NCI-H1092 (cell line): Measurements from ENCODE around the gene HIP1R.
A peak's percentile ranks its signal among the peaks of the same experiment; 100 is the strongest.

ENCODE experiments used
- DNase-seq: peaks from one replicate; lab custom pipeline; 2025; lab: John Stamatoyannopoulos, UW

HIP1R gene

DNA sequence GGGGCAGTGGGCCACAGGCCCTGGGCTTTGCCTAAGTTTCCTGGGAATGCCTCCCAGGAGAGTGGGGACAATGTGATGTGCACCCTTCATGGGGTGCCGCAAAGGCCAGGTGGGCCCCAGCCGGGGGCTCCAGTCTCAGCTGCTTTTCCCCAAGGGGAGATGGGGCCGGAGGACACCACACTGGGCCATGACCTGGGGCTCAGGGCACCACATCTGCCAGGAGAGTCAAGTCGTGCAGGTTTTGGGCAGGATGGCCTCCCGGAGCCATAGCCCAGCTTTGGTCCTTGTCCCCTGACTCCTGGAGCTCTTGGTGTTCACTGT is 12.2 kb downstream of the HIP1R start:
- no peak for DNase-seq

DNA sequence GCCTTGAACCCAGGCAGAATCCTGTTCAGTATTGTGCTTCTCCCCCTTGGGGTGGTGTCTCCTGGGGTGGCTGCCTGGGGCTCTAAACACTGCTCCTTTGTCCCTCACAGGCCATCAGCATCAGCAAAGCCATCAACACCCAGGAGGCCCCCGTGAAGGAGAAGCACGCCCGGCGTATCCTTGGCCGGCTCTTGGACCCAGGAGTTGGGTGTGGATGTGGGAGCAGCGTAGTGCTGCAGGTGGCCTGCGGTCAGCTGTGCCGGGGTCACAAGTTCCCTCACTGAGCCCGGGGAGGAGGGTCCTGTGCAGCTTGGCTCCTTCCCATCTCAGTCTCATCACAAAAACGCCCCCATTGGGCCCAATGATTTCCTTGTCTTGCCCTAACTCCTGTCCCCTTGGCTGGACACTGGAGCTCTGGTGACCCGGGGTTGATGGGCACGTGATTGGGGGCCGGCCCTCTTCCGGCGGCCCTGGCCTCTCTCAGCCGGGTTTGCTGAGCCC is 12.7 kb downstream of the HIP1R start:
- DNase-seq = no peak

DNA sequence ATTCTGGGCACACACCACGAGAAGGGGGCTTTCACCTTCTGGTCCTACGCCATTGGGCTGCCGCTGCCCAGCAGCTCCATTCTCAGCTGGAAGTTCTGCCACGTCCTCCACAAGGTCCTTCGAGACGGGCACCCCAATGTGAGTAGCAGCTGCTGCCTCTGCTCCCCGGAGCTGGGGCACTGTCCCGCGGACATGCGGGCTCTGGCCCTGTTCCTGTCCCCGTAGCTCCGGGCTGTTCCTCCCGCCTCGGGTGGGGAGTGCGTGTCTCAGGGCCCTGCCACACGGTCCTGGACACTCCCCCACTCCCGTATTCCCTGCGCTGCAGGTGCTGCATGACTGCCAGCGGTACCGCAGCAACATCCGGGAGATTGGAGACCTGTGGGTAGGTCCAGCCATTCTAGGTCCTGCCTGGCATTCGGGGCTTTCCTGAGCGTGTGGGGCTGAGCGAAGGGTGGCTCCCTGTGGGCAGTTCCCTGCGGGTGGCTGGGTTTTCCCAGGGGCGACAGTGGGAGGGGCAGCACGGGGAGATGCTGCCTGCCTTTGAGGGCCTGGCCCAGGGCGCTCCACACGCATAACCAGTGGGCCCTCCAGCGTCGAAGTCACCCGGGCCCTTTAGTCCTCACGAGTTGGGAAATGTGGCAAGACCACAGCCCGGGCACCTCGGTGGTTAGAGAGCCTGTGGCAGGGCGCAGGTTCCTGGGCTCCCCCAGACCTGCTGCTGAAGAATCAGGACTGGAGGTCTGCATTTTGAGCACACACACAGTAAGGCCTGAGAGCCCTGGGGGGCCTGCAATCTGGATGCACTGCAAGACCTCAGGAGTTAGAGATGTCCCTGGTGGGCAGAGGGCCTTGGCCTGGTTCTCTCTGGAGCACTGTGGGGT is 13.5 kb downstream of the HIP1R start:
- DNase-seq = no peak

DNA sequence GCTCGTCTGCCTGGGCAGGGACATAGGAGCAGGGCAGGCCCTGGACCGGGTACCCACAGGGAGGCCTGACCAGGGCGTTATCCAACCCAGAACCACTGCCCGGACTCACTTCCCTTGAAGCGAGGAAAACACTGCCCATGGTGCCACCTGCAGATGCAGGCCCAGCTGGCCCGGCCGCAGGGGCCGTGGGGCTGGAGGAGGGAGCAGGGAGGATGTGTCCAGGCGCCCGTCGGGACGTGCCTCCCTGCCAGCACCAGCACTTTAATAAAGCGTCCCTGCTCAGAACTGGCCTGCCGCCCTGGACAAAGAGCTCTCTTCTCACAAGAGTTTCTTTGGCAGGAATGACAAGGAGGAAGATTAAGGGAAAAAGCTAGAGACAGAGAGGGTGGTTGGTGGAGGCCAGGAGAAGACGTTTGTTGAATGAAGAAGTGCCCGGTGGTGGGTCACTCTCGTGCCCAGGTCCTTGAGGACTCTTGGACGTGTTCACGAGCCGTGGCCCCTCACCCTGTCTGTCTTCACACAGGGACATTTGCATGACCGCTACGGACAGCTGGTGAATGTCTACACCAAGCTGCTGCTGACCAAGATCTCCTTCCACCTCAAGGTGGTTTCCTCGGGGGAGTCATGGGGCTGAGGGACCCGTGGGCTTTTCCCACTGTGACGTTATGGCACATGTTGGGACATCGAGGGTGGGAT is 14.2 kb downstream of the HIP1R start:
- DNase-seq = no peak

DNA sequence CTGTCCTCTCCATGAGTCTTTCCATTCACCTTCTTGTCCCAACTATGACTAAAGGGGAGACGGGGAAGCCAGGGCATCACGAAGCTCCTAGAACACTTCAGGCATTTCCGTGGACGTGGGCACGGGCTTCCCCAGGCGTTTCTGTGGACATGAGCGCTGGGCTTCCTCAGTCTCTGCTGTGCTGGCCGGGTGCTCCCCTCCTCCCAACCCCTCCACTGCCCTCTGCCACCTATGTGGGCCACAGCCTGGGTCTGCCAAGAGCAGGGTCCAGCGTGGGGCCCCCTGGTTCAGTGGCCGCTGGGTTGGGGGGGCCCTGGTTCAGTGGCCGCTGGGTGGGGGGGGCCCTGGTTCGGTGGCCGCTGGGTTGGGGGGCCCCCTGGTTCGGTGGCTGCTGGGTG is 14.8 kb downstream of the HIP1R start:
- DNase-seq = no peak

DNA sequence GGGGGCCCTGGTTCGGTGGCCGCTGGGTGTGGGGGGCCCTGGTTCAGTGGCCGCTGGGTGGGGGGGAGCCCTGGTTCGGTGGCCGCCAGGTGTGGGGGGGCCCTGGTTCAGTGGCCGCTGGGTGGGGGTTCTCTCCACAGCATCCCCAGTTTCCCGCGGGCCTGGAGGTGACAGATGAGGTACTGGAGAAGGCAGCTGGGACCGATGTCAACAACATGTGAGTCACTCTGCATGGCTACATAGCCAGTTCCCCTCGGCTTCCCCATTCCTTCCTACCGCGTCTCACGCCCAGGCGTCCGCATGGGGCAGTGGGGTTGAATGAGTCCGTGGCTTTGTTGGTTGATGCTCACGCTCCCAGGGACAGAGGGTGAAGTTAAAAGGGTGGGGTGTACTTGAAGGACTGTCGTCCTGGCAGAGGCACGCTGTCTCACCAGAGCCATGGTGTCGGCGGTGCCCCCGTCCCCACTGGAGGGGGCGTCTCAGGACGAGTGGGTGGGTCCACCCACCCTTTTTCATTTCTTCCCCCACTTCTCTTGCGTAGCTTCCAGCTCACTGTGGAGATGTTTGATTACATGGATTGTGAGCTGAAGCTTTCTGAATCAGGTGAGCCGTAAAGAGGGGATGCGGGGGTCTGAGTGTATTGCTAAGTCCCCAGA is 15.6 kb downstream of the HIP1R start:
- no peak for DNase-seq

DNA sequence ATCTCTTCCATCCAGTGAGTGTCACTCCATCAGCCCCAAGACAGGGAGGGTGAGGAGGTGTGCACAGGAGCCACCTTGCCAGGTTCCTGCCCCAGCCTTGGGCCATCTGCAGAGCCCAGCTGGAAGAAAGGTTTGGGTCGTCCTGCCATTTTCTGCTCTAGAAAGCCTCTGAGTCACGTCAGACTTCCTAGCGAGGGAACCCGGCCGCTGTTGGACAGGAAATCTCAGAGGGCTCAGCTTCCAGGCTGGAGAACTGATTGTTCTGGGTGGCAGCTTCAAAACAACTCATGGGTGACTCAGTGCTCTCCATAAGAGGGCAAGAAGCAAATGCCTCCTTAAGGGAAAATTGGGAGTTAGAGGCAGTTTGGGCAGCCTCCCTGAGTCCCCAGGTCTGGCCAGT is 16.6 kb downstream of the HIP1R start:
- no peak for DNase-seq

DNA sequence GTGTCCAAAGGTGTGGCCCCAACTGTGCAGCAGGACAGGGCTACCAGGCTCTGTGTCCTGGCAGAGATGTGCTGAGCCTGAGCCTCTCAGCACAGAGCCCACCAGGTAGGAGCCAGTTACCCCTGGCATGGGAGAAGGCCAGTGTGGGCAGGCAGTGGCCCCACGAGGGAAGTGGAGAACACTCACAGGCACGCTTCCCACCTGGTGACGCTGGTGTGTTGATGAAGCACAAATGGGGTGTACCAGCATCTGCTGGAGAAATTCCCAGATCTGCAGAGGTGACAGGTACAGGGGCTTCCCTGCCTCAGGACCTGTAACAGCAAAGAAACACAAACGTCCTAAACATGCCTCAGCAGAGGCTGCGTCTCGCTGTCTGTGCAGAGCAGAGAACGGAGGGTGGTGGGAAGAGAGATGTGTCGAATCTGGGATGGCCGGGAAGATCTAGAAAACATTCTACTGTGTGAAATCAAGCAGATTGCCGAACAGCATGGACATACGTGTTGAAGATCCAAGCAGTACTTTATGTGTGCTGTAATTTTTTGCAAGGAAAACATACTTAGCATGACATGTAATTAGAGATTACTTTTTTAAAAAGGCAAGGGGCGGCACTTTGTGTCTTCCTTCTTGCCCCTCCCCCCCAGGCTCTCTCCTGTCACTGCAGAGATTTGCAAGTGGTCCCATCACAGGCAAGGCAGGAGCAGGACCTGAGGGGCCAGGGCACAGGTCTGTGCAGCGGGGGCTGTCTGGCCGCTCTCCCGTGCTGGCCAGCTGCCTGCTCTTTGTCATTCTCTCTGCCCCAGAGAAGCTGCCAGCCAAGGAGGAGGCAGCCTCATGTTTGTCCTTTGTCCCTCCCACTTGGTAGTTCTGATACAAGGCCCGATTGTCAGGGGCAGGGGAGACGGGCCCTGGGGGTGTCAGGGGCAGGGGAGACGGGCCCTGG is 17.3 kb downstream of the HIP1R start:
- DNase-seq = no peak

DNA sequence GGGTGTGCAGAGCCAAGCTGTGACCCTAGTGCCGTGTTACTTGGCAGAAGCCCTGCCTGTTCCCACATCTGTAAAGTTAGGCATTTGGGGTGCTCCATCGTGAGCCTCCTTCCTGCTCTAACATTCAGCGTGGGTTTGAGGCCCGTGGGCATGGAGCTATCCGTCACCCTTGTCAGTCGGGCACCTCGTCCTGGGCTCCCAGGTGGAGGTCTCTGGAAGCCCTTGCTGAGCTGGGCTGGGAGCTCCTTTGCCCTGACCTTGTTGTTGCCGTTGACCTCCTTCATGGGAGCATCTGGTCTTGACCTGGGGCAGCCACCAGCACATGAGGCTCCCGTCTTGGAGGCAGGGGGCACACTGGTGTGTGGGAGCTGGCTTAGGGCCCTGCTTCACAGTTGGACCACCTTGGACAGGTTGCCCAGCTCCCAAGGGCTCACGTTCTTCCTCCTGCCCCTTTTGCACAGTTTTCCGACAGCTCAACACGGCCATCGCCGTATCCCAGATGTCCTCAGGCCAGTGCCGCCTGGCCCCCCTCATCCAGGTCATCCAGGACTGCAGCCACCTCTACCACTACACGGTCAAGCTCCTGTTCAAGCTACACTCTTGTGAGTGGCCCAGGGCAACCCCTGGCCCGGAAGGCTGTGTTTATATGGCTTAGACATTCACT is 18.5 kb downstream of the HIP1R start:
- DNase-seq = no peak

DNA sequence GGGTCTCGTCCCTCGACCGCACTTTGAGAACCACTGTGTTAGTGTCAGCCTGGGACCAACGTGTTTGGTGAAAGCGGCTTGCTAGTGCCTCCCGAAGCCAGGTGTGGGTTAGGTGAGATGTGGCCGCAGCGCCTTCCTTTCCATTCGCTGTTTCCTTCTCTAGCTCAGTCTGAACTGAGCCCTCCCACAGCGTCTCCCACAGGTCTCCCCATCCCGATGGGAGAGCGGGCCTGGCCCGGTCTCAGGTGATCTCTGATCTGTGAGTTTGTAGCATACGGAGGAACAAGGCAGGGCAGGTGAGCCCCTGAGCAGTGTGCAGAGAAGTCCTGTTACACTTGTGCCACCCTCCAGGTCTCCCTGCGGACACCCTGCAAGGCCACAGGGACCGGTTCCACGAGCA is 19.3 kb downstream of the HIP1R start:
- DNase-seq = no peak

DNA sequence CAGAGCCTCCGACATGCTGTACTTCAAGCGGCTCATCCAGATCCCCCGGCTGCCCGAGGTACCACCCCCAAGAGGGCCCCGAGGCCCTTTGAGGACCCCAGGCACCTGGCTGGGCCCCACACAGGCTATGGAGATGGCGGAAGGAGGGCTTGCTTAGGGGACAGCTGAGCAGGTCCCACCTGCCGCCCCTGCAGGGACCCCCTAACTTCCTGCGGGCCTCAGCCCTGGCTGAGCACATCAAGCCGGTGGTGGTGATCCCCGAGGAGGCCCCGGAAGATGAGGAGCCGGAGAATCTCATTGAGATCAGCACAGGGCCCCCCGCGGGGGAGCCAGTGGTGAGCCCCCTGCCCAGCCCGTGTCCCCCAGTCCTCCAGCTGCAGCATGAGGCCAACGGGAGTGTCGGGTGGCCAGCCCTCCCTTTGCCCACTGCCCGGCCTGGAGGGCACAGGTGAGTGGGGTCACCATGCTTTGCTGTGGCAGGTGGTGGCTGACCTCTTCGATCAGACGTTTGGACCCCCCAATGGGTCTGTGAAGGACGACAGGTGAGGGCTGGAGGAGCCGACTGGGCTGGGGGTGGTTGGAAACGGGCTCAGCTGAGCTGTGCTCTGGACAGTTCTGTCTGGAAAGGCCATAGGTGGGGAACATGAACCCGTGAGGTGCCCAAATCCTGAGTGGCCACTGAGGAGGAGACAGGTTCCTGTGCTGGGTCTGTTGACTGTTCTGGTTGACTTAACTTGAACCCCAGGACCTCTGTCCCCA is 20.0 kb downstream of the HIP1R start:
- DNase-seq = no peak

DNA sequence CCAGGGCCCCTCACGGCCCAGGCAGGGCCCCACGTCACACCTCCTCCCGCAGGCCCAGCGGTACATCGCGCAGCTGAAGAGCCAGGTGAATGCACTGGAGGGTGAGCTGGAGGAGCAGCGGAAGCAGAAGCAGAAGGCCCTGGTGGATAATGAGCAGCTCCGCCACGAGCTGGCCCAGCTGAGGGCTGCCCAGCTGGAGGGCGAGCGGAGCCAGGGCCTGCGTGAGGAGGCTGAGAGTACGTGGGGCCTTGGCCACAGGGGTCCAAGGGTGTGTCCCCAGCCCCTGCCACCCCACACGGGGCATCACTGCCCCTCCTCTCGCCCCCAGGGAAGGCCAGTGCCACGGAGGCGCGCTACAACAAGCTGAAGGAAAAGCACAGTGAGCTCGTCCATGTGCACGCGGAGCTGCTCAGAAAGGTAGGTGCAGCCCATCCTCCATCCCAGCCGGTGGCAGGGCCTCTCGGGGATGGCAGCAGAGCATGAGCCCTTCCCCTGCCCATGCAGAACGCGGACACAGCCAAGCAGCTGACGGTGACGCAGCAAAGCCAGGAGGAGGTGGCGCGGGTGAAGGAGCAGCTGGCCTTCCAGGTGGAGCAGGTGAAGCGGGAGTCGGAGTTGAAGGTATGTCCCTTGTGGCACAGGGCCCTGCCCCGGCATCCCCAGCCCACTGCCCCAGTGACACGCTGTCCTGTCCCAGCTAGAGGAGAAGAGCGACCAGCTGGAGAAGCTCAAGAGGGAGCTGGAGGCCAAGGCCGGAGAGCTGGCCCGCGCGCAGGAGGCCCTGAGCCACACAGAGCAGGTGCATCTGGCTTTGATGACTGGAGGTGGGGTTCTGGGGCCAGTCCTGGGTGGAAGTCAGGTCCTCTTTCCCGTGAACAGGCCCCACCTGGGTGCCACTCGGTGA is 20.9 kb downstream of the HIP1R start:
- no peak for DNase-seq

DNA sequence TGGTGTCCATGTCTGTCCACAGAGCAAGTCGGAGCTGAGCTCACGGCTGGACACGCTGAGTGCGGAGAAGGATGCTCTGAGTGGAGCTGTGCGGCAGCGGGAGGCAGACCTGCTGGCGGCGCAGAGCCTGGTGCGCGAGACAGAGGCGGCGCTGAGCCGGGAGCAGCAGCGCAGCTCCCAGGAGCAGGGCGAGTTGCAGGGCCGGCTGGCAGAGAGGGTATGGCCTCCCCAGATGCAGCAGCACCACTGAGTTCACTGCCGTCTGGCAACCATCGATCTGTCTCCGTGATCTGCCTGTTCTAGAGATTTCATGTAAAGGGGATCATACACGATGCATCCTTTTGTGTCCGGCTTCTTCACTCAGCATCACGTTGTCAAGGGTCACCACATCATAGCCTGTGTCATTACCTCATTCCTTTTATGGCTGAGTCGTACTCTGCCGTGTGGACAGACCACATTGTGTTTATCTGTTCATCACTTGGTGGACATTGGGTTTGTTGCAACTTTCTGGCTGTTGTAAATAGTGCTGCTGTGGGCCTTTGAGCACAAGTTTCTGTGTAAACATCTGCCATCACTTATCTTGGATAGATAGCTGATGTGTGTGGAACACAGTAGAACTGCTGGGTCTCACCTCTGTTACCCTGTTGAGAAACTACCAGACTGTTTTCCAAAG is 21.9 kb downstream of the HIP1R start:
- no peak for DNase-seq

DNA sequence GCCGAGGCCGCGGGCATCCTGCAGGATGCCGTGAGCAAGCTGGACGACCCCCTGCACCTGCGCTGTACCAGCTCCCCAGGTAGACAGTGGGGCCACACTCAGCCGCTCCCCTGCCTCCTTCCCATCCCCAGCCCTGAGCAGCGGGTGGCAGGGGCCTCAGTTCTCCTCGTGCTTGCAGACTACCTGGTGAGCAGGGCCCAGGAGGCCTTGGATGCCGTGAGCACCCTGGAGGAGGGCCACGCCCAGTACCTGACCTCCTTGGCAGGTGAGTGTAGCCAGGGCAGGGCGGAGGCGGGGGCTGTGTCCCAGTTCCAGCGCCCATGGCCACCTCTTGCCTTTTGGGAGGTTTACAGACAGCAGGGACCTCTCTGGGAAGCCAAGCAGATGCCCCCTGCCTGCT is 22.9 kb downstream of the HIP1R start:
- no peak for DNase-seq

DNA sequence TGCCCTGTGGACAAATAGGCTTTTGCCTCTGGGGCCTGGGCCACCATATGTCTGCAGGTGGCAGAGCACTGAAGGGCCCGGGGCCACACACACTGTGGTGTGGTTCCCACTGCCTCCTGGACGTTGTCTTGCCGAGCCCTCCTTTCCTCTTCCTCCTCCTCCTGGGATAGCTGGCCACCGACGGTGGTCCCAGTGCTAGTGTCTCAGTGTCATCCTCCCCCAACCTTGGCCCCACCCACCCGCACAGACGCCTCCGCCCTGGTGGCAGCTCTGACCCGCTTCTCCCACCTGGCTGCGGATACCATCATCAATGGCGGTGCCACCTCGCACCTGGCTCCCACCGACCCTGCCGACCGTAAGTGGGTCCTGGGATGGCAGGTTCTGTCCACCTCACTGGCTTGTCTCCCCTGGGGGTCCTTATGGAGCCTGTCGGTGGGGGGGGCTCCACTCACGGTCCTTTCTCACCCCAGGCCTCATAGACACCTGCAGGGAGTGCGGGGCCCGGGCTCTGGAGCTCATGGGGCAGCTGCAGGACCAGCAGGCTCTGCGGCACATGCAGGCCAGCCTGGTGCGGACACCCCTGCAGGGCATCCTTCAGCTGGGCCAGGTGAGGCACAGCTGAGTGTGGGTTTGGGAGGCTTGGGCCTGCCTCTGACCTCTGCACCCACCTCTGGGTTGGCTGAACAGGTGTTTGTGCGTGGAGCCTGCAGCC is 23.5 kb downstream of the HIP1R start:
- DNase-seq = no peak

DNA sequence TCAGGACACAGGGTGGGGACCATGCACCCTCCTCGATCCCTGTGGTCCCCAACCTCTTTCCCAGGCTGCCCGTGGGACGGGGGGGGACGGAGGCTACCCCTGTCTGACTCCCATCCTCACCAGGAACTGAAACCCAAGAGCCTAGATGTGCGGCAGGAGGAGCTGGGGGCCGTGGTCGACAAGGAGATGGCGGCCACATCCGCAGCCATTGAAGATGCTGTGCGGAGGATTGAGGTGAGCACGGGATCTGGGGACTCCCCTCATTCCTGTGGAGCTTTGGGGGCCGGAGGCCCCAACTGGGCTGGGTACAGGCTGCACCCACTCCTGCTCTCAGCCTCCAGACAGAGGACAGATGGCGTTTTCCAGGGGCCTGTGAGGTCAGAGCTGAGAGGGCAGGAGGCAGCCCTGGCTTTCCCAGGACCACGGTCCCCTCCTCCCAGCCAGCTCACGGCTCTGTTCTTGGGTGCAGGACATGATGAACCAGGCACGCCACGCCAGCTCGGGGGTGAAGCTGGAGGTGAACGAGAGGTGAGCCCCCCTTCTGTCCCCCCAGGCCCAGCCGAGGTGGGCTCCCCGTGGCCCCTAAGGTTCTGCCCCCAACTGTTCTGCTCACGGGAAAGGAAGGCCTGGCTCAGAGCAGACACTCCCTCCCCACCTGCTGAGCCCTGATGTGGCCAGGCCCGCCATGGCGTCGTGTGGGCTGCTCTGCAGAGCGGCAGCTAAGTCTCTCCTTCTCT is 24.2 kb downstream of the HIP1R start:
- no peak for DNase-seq

DNA sequence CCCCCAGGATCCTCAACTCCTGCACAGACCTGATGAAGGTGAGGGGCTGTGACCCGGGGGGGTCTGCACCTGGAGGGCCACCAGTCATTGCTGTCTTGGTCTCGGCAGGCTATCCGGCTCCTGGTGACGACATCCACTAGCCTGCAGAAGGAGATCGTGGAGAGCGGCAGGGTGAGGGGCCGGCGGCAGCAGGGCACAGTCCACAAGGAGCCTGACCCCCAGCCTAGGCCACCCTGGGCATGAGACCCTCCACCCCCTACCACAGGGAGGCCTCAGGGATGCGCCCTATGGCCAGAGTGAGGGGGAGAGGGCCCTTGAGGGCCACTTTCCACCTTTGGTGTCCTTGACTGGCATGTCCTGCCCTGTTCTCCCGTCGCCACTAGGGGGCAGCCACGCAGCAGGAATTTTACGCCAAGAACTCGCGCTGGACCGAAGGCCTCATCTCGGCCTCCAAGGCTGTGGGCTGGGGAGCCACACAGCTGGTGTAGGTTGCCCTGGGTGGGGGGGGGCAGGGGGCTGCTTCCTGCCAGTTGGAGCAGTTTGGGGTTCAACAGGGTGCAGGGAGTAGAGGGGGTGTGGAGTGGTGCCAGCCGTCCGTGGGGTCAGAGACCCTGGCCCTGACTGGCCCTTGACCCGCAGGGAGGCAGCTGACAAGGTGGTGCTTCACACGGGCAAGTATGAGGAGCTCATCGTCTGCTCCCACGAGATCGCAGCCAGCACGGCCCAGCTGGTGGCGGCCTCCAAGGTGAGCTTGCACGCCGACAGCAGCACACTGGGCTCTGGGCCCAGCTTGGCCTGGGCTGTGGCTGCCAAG is 25.0 kb downstream of the HIP1R start:
- DNase-seq = peak; percentile 46
